Keratinocyte (primary cell): ENCODE measurements around the gene KLF2. TPM values are rescaled to one million over a fixed set of nuclear protein-coding genes. Genes with fewer than 3 reads are reported as not detected.

ENCODE experiments used
- DNase-seq: peaks from one replicate; pipeline ENCODE4 v3.0.0-alpha.2; 2011; ENCODE audit warnings: low read depth, missing footprints, low spot score
- FAIRE-seq: peaks from 2 replicates; lab custom pipeline; 2011; peaks lifted over from hg19 to GRCh38; lab: Jason Lieb, UNC
- H2AFZ ChIP-seq: 2 replicates; pipeline ENCODE4 v1.6.0; 2012; ENCODE audit warnings: low read length, control low read depth, inconsistent platforms; ENCODE audit not compliant: control insufficient read depth
- H3K27ac ChIP-seq: 2 replicates; pipeline ENCODE4 v1.5.1; 2011; ENCODE audit warnings: low read length; ENCODE audit not compliant: control insufficient read depth, insufficient read depth
- H3K27me3 ChIP-seq: 3 replicates; pipeline ENCODE4 v1.6.0; 2011; ENCODE audit warnings: low read length; ENCODE audit not compliant: control insufficient read depth, insufficient read depth; ENCODE audit errors: extremely low read depth
- H3K36me3 ChIP-seq, 2 experiments: 2 replicates in 1 of 2; 3 replicates in 1 of 2; pipeline ENCODE4 v1.5.1; 2011; ENCODE audit warnings: low read length in 2 of 2, mild to moderate bottlenecking in 1 of 2; ENCODE audit not compliant: control insufficient read depth in 2 of 2, insufficient read depth in 2 of 2; ENCODE audit errors: extremely low read depth in 1 of 2
- H3K4me1 ChIP-seq: 3 replicates; pipeline ENCODE4 v1.5.1; 2011; ENCODE audit warnings: low read length; ENCODE audit not compliant: control insufficient read depth, insufficient read depth; ENCODE audit errors: extremely low read depth
- H3K4me2 ChIP-seq: 3 replicates; pipeline ENCODE4 v1.6.0; 2011; ENCODE audit warnings: low read depth, low read length; ENCODE audit not compliant: control insufficient read depth, insufficient read depth; ENCODE audit errors: extremely low read depth
- H3K4me3 ChIP-seq, 3 experiments: fragments of 200-600 bp in 1 of 3; sonication (generic) in 1 of 3; 2 replicates in 2 of 3; 3 replicates in 1 of 3; pipeline ENCODE4 v1.5.1; 2011 to 2016; ENCODE audit warnings: low read length in 3 of 3, mild to moderate bottlenecking in 3 of 3, control low read depth in 2 of 3, inconsistent platforms in 1 of 3, low read depth in 1 of 3, mixed read lengths in 1 of 3, mixed run types in 1 of 3, moderate library complexity in 1 of 3; ENCODE audit not compliant: control insufficient read depth in 2 of 3, insufficient read depth in 2 of 3; ENCODE audit errors: extremely low read depth in 1 of 3
- H3K79me2 ChIP-seq: 2 replicates; pipeline ENCODE4 v1.6.0; 2012; ENCODE audit warnings: low read length; ENCODE audit not compliant: control insufficient read depth, insufficient read depth
- H3K9ac ChIP-seq: 3 replicates; pipeline ENCODE4 v1.6.0; 2011; ENCODE audit warnings: low read length; ENCODE audit not compliant: control insufficient read depth, insufficient read depth; ENCODE audit errors: extremely low read depth
- H3K9me1 ChIP-seq: 3 replicates; pipeline ENCODE4 v1.6.0; 2011; ENCODE audit warnings: low read length; ENCODE audit not compliant: control insufficient read depth, insufficient read depth; ENCODE audit errors: extremely low read depth
- H3K9me3 ChIP-seq: 2 replicates; pipeline ENCODE4 v1.5.1; 2012; ENCODE audit warnings: low read depth, low read length; ENCODE audit not compliant: control insufficient read depth
- H4K20me1 ChIP-seq: 3 replicates; pipeline ENCODE4 v1.6.0; 2011; ENCODE audit warnings: low read length; ENCODE audit not compliant: control insufficient read depth, insufficient read depth; ENCODE audit errors: extremely low read depth
- EZH2 ChIP-seq: IDR thresholded peaks from one replicate; pipeline ENCODE4 v1.6.1; 2012; ENCODE audit warnings: inconsistent platforms, mild to moderate bottlenecking, low read length, moderate library complexity
- dilution Hi-C: fragments of 300-500 bp; cut with MboI; formaldehyde crosslinking; loops from one replicate; pipeline ENCODE4 v1.7.0; 2020; ENCODE audit warnings: low sequenced_read_pairs; ENCODE audit not compliant: extremely low pct_ligation_motif_present
- polyA plus RNA-seq, 5 experiments: library from polyadenylated mRNA; depleted of rRNA in 3 of 5; stranded (reverse) in 3 of 5; stranded (forward) in 1 of 5; unstranded in 1 of 5; fragments of >200 nt; gene quantifications; 1 replicate in 1 of 5; 2 replicates in 3 of 5; 3 replicates in 1 of 5; pipeline versions ENCODE4 v1.2.1 to v1.2.3, GENCODE V29; 2011 to 2012; ENCODE audit warnings: missing spikeins in 2 of 5, low read depth in 1 of 5, low replicate concordance in 1 of 5
- TF ChIP-seq, protein P1 (sequence below), 3 experiments: IDR thresholded peaks in 1 of 3; conservative IDR thresholded peaks in 1 of 3; optimal IDR thresholded peaks in 1 of 3; 2 replicates in 2 of 3; 3 replicates in 1 of 3; pipeline versions ENCODE3 to v1.5.1; 2011; ENCODE audit warnings: low read length in 3 of 3, mild to moderate bottlenecking in 3 of 3, moderate library complexity in 2 of 3, control low read depth in 1 of 3, inconsistent platforms in 1 of 3; ENCODE audit not compliant: insufficient read depth in 2 of 3; ENCODE audit errors: extremely low read depth in 1 of 3

Gene KLF2
- polyA plus RNA-seq, 1 donor (not counting 4 experiments of a cell fraction or from before 2014, with no cell fraction given) = not detected

DNA sequence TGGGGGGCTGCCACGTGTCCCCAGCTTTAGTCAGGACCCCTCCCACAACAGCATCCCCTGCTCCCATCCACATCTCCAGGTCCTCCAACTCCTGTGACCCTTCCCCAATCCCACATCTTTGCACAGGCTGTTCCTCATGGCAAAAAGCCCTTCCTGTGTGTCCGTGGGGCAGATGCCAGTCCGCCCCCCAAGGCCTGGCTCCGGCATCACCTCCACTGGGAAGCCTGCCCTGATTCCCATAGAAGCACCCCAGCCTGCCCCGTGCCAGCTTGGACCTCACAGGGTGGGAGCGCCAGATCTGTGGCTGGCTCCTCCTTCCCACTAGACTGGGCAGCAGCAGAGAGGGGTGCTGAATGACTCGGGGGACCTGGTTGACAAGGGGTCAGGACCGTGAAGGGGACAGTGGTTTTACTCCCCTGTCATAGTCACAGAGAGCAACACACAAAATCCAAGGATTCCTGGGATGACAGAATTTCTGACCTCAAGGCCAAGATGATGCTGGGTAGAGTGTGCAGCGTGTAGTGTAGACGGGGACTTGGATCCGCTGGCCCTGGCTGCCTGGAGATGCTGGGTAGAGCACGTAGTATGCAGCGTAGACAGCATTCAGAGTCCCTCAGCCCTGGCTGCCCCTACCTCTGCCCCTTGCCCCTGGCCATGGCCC is 13.3 kb downstream of the KLF2 start:
- Histone ChIP-seq H3K9me3 (no peaks in the 10 kb centered on the region), H3K4me1 (peaks cover 4% of the 10 kb centered on the region), H3K4me3 (no peak overlapping the region), H3K9ac (no peak overlapping the region), H4K20me1 (no peaks in the 10 kb centered on the region), H3K36me3 (no peaks in the 10 kb centered on the region), H3K79me2 (no peaks in the 10 kb centered on the region), H2AFZ (no peak overlapping the region), H3K4me2 (no peak overlapping the region), H3K9me1 (no peaks in the 10 kb centered on the region), H3K27ac (no peak overlapping the region), H3K27me3 (no peaks in the 10 kb centered on the region)
- DNase-seq (no peak), FAIRE-seq (no peak)
- dilution Hi-C loops = no loop called here
- TF ChIP-seq EZH2 = no peak
- TF ChIP-seq, protein P1, sequence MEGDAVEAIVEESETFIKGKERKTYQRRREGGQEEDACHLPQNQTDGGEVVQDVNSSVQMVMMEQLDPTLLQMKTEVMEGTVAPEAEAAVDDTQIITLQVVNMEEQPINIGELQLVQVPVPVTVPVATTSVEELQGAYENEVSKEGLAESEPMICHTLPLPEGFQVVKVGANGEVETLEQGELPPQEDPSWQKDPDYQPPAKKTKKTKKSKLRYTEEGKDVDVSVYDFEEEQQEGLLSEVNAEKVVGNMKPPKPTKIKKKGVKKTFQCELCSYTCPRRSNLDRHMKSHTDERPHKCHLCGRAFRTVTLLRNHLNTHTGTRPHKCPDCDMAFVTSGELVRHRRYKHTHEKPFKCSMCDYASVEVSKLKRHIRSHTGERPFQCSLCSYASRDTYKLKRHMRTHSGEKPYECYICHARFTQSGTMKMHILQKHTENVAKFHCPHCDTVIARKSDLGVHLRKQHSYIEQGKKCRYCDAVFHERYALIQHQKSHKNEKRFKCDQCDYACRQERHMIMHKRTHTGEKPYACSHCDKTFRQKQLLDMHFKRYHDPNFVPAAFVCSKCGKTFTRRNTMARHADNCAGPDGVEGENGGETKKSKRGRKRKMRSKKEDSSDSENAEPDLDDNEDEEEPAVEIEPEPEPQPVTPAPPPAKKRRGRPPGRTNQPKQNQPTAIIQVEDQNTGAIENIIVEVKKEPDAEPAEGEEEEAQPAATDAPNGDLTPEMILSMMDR (optimal IDR thresholded peaks at IDR 0.05 in 1 of 3, IDR thresholded peaks at IDR 0.05 in 1 of 3, conservative IDR thresholded peaks at IDR 0.05 in 1 of 3; ENCODE audit: extremely low read depth in 1 of 3, insufficient read depth in 2 of 3, low read length in 3 of 3) = no peak

DNA sequence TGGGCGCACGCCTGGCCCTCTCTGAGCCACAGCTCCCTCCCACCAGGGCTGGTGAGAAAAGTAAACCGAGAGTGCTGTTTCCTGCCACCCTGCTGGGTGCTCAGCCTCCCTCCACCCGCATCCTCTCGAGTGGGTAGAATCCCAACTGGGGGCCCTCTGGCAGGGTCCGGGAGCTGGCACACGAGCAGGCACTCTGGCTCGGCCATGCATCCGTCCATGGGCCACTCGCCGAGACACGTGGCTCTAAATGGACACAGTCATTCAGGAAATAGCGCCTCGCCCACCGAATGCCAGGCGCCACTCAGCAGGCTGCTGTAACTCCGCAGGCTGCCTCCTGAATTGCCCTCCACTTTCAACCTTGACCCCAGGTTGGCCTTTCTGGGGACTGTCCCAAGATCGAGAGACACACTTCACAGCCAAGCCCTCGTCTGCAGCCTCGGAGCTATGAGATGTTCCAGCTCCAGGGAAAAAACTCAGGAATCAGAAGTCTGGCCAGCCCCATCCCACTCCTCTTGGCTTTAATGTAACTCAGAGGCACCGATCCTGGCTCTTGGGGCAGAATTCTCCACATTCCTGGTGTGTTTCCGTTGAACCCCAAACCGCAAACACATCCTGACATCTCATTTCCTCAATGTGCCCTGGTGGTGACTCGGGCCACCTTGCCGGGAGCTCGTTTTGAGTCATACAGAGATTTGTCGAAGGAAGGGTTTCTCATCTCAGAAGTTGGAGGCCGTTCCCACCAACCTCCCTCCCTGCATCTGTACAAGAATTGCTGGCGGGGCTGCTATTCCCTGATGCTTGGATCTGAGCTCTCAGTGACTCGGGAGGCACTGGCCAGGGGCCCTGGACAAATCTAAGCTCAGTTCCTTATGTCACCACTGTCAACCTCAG is 14.1 kb downstream of the KLF2 start:
- H3K36me3 ChIP-seq = no peaks in the 10 kb centered on the region
- no peak overlapping the region for H2AFZ ChIP-seq
- H4K20me1 ChIP-seq = no peaks in the 10 kb centered on the region
- H3K27me3 ChIP-seq = no peaks in the 10 kb centered on the region
- H3K4me2 ChIP-seq = peak overlapping the region; percentile 5
- no peak overlapping the region for H3K27ac ChIP-seq
- dilution Hi-C loops = no loop called here
- no peak overlapping the region for H3K9ac ChIP-seq
- H3K9me3 ChIP-seq = no peaks in the 10 kb centered on the region
- no peak for FAIRE-seq
- TF ChIP-seq, protein P1 (optimal IDR thresholded peaks at IDR 0.05 in 1 of 3, IDR thresholded peaks at IDR 0.05 in 1 of 3, conservative IDR thresholded peaks at IDR 0.05 in 1 of 3; ENCODE audit: extremely low read depth in 1 of 3, insufficient read depth in 2 of 3, low read length in 3 of 3) = no peak
- TF ChIP-seq EZH2 = no peak
- H3K79me2 ChIP-seq = no peaks in the 10 kb centered on the region
- H3K9me1 ChIP-seq = no peaks in the 10 kb centered on the region
- no peak overlapping the region for H3K4me3 ChIP-seq
- DNase-seq = no peak
- peaks cover 4% of the 10 kb centered on the region for H3K4me1 ChIP-seq
